Measurements from ENCODE around the gene MPP4.
"Not testable (repeated sequence)": the region's sequence is repeated elsewhere in the genome, so short reads cannot be mapped to it uniquely, and the experiment has no call there.

Gene MPP4
- total RNA-seq = 0.56 to 0.57 reads per million in 2 donors

- DNase-seq = no peak
Observed at GRCh38 chr2:201698588-201699226, at the start of gene MPP4. Gene MPP4, minus strand, starts transcription at chr2:201698644. Its CDS starts 4,690 bp downstream, at chr2:201693954.

- DNase-seq = no peak
Observed at GRCh38 chr2:201746551-201746950, 48.1 kb upstream of the MPP4 start.

- DNase-seq = no peak
Observed at GRCh38 chr2:201735486-201735885, 37.0 kb upstream of the MPP4 start.

GRCh38 chr2:201734111-201734510 is 35.7 kb upstream of the MPP4 start:
- DNase-seq = no peak

- DNase-seq = no peak
Observed at GRCh38 chr2:201733544-201733943, 35.1 kb upstream of the MPP4 start.

- DNase-seq = no peak
Observed at GRCh38 chr2:201730651-201731285, 32.3 kb upstream of the MPP4 start.

GRCh38 chr2:201715459-201715858 is 17.0 kb upstream of the MPP4 start:
- no peak for DNase-seq

- no peak for DNase-seq
Observed at GRCh38 chr2:201712726-201713125, 14.3 kb upstream of the MPP4 start.

- no peak for DNase-seq
Observed at GRCh38 chr2:201709747-201710146, 11.3 kb upstream of the MPP4 start.

GRCh38 chr2:201709049-201709448 is 10.6 kb upstream of the MPP4 start:
- DNase-seq = no peak

GRCh38 chr2:201707753-201708152 is 9.3 kb upstream of the MPP4 start:
- no peak for DNase-seq

GRCh38 chr2:201707142-201707541 is 8.7 kb upstream of the MPP4 start:
- DNase-seq = no peak

- DNase-seq = no peak
Observed at GRCh38 chr2:201704536-201704935, 6.1 kb upstream of the MPP4 start.

GRCh38 chr2:201701646-201702045 is 3.2 kb upstream of the MPP4 start:
- DNase-seq = no peak

GRCh38 chr2:201699416-201699815 is 972 bp upstream of the MPP4 start:
- no peak for DNase-seq

GRCh38 chr2:201697899-201698298 is 545 bp downstream of the MPP4 start:
- no peak for DNase-seq

- DNase-seq = no peak
Observed at GRCh38 chr2:201696151-201696659, 2.2 kb downstream of the MPP4 start.

- DNase-seq = no peak
Observed at GRCh38 chr2:201685156-201685555, 13.3 kb downstream of the MPP4 start.

GRCh38 chr2:201680743-201681142 is 17.7 kb downstream of the MPP4 start:
- DNase-seq = no peak

- DNase-seq = no peak
Observed at GRCh38 chr2:201678401-201678800, 20.0 kb downstream of the MPP4 start.

GRCh38 chr2:201675454-201675853 is 23.0 kb downstream of the MPP4 start:
- no peak for DNase-seq

- no peak for DNase-seq
Observed at GRCh38 chr2:201674794-201675193, 23.6 kb downstream of the MPP4 start.

- DNase-seq = no peak
Observed at GRCh38 chr2:201674298-201674697, 24.1 kb downstream of the MPP4 start.

GRCh38 chr2:201673546-201673945 is 24.9 kb downstream of the MPP4 start:
- no peak for DNase-seq

GRCh38 chr2:201671205-201671604 is 27.2 kb downstream of the MPP4 start:
- not testable (repeated sequence) for DNase-seq

Data from activated gamma-delta T cell (primary cell).